Skeletal muscle tissue (tissue), 4 donors: ENCODE measurements around the gene SGO2. TPM values are rescaled to one million over a fixed set of nuclear protein-coding genes. Genes with fewer than 3 reads are reported as not detected.
A peak's percentile ranks its signal among the peaks of the same experiment; 100 is the strongest.

Experiments
- H3K27ac ChIP-seq: one replicate; pipeline ENCODE4 v1.7.0; 2013; ENCODE audit warnings: mild to moderate bottlenecking, low read depth, low read length, inconsistent platforms
- H3K27me3 ChIP-seq, 3 donors: one replicate each; pipeline ENCODE4 v1.7.0; 2013; ENCODE audit warnings: low read length in 3 of 3; ENCODE audit not compliant: control insufficient read depth in 3 of 3, insufficient read depth in 3 of 3
- H3K36me3 ChIP-seq, 3 donors: one replicate each; pipeline ENCODE4 v1.7.0; 2013; ENCODE audit warnings: low read length in 3 of 3; ENCODE audit not compliant: control insufficient read depth in 3 of 3, insufficient read depth in 3 of 3
- H3K4me1 ChIP-seq, 3 donors: one replicate each; pipeline ENCODE4 v1.7.0; 2013; ENCODE audit warnings: low read length in 3 of 3, mild to moderate bottlenecking in 3 of 3; ENCODE audit not compliant: control insufficient read depth in 3 of 3, insufficient read depth in 3 of 3
- H3K4me3 ChIP-seq, 3 donors: one replicate each; pipeline ENCODE4 v1.7.0; 2013; ENCODE audit warnings: low read length in 3 of 3
- H3K9ac ChIP-seq, 3 donors: one replicate each; pipeline ENCODE4 v1.7.0; 2013; ENCODE audit warnings: low read length in 3 of 3, mild to moderate bottlenecking in 3 of 3, moderate library complexity in 2 of 3, low read depth in 1 of 3
- H3K9me3 ChIP-seq, 3 donors: one replicate each; pipeline ENCODE4 v1.7.0; 2013; ENCODE audit warnings: low read length in 3 of 3; ENCODE audit not compliant: control insufficient read depth in 3 of 3
- total RNA-seq: library from RNA; depleted of rRNA; stranded (reverse); fragments of >200 nt; gene quantifications from one replicate; pipeline ENCODE4 v1.2.3, GENCODE V29; 2014
- donor health status: Osteomylitis.

SGO2 gene
- total RNA-seq, 1 donor from 2014 or later: 1.0 TPM

DNA sequence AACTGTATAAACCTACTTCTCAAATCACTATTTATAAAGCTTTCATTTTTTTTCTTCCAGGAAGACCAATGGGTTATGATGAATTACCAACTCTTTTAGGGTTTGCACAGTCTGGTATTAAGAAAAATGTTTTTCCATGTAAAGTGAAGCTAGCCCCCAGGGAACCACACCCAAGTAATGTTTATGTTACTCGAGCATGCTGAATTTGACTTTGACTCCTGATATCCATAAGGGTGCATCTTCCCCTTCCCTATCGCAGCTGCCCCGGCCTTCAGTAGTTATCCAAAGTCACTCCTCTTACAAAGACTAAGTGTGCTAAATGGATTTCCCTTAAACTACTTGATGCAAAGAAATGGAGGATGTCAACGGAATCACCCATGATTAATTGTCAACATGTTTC, 37.8 kb upstream of the SGO2 start:
- no peak overlapping the region for H3K27ac ChIP-seq
- no peaks in the 10 kb centered on the region for H3K27me3 ChIP-seq
- H3K4me1 ChIP-seq: no peaks in the 10 kb centered on the region
- H3K4me3 ChIP-seq: no peak overlapping the region
- no peaks in the 10 kb centered on the region for H3K9me3 ChIP-seq
- H3K9ac ChIP-seq: no peak overlapping the region
- peaks cover 8 to 26% (median 22%) of the 10 kb centered on the region in 3 donors for H3K36me3 ChIP-seq

DNA sequence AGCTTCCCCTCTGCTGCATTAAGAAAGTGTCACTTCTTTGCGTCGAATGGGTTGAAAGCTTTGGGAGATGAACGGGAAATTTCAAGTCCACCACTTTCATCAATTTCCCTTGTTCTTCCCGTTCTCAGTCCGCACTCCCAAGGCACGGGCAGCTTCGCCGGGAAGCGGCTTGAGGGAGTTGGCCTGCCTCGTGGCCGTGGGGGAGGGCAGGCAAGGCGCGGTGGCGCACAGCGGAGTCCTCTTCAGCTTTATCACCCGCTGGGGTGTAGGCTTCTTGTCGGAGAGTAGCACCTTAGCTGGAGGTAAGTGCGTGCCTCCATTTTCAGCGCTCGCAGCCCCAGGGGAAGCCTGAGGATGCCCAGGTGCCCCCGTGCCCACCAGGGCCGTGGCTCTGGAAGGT, 36.0 kb upstream of the SGO2 start:
- Histone ChIP-seq H3K27me3 (no peaks in the 10 kb centered on the region), H3K36me3 (peaks cover 11 to 32% (median 29%) of the 10 kb centered on the region in 3 donors), H3K9ac (no peak overlapping the region), H3K4me1 (no peaks in the 10 kb centered on the region), H3K4me3 (no peak overlapping the region), H3K9me3 (no peaks in the 10 kb centered on the region), H3K27ac (no peak overlapping the region)

DNA sequence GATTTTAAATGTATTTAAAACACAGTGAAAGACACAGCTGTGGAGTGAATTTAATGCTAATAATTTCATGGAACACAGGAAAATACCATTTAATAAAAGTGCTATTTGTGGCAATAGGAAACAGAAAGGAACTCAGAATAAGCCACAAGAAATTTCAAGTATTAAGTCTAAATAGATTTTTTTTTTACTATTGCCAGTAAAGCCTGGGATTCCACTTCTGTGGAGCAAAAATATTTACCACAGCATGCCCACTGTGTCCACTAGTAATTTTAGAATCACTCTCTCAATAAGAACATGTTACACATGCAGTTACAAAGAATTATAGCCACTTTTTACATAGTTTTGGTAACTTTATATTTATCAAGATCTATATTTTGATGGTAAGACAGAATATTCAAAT, 33.4 kb upstream of the SGO2 start:
- no peaks in the 10 kb centered on the region for H3K9me3 ChIP-seq
- no peak overlapping the region for H3K9ac ChIP-seq
- H3K4me3 ChIP-seq: no peak overlapping the region
- H3K27me3 ChIP-seq: no peaks in the 10 kb centered on the region
- peaks cover 15 to 40% (median 35%) of the 10 kb centered on the region in 3 donors for H3K36me3 ChIP-seq
- no peak overlapping the region for H3K27ac ChIP-seq
- H3K4me1 ChIP-seq: no peaks in the 10 kb centered on the region

DNA sequence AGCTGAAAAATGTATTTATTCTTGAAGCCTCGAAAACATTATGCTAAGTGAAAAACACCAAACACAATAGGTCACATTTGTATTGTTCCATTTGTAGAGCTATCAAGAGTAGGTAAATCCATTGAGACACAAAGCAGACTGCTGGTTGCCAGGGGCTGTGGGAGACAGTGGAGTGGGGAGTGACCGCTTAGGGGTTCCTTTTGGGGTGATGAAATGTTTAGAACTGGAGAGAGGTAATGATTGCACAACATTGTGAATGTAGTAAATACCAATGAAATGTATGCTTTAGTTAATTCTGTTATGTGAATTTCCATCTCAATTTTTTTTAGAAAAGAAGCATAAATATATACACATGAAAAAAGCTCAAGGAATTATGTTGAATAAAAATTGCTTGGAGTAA, 32.0 kb upstream of the SGO2 start:
- H3K27ac ChIP-seq: no peak overlapping the region
- no peaks in the 10 kb centered on the region for H3K27me3 ChIP-seq
- no peak overlapping the region for H3K9ac ChIP-seq
- H3K9me3 ChIP-seq: no peaks in the 10 kb centered on the region
- H3K36me3 ChIP-seq: peaks cover 18 to 41% (median 40%) of the 10 kb centered on the region in 3 donors
- H3K4me3 ChIP-seq: no peak overlapping the region
- no peaks in the 10 kb centered on the region for H3K4me1 ChIP-seq

DNA sequence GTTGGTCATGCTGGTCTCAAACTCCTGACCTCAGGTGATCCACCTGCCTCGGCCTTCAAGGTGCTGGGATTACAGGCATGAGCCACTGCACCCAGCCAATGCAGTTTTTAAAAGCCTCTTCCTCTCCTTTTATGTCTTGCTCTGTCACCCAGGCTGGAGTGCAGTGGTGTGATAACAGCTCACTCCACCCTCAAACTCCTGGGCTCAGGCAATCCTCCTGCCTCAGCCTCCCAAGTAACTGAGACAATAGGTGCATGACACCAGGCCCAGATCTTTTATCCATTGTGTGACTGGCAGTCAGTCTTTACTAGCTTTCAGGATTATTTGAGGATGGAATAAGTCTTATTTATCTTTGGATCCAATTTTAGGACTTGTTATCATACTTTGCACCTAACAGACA, 29.3 kb upstream of the SGO2 start:
- Histone ChIP-seq H3K9ac (no peak overlapping the region), H3K4me1 (no peaks in the 10 kb centered on the region), H3K36me3 (peaks cover 10 to 27% (median 26%) of the 10 kb centered on the region in 3 donors), H3K9me3 (no peaks in the 10 kb centered on the region), H3K27me3 (no peaks in the 10 kb centered on the region), H3K27ac (no peak overlapping the region), H3K4me3 (no peak overlapping the region)

DNA sequence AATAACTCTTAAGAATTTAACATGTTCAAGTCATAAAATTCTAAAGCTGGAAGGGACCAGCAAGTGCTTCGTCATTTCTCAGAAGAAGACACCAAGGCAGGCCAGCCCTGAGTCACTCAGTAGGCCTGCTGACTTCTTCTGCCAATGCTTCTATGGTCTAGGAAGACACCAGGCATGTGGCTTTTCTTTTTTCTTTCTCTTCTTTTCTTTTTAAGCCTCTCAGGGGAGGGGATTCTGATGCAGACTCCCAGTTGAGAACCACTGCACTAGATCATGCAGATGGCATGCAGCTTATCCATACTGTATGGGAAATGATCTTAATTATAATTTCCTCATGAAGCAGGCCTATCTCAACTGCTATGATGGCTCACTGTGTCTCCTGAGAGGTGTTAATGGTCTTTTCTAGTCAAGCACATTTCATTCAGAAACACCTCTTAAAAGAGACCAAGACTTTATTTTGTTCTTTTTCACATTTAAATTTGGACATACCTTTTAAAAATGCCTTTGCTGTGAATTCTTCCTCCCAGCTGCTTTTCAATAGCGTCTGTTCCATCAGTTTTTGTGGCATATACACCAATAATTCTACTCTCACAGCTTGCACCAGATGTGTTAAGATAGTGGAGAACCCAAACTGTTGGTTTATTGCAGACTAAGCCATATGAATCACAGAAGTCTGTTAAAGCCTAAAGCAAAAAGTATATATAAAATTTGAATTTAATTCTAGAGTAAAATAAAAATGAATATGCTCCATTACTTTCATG, 27.4 kb upstream of the SGO2 start:
- H3K9ac ChIP-seq: no peak overlapping the region

DNA sequence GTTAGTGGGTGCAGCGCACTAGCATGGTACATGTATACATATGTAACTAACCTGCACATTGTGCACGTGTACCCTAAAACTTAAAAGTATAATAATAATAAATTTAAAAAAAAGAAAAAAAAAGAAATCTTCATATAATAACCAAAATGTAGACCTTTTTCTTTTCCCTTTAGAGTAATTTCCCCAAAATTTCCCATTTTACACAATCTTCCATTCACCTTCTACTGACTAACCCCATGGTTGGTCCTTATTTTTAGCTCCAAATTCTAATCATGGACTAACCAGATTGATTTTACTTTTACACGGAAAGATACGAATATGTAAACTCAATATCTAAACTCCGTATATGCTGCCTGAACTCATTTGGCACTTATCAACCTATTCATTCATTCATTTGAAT, 23.8 kb upstream of the SGO2 start:
- Histone ChIP-seq H3K9me3 (no peaks in the 10 kb centered on the region), H3K9ac (no peak overlapping the region), H3K4me1 (no peaks in the 10 kb centered on the region), H3K27me3 (no peaks in the 10 kb centered on the region), H3K4me3 (no peak overlapping the region), H3K36me3 (peaks cover 5 to 22% (median 10%) of the 10 kb centered on the region in 3 donors), H3K27ac (no peak overlapping the region)

More for the DNA sequence above, 27.4 kb upstream of the SGO2 start:
- no peaks in the 10 kb centered on the region for H3K27me3 ChIP-seq
- H3K36me3 ChIP-seq: peaks cover 7 to 19% (median 17%) of the 10 kb centered on the region in 3 donors
- H3K4me3 ChIP-seq: no peak overlapping the region
- no peaks in the 10 kb centered on the region for H3K9me3 ChIP-seq
- H3K27ac ChIP-seq: no peak overlapping the region
- no peaks in the 10 kb centered on the region for H3K4me1 ChIP-seq

DNA sequence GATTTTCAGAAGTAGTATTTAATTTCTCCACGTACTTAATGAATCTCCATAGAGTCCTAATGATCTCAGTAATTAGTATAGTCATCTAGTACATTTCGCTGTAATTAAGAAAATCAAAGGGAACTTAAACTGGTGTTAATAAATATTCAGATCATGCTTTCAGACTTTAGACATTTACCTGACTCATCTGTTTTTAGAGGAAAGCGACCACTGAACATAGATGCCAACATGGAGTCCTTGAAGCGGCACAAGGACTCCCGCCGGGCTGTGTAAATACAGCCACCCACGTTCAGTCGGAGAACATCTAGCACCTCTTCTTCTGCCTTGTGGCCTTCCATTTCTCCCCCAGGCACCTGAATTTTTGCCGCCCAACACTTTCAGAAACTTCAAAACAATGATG, 19.3 kb upstream of the SGO2 start:
- Histone ChIP-seq H3K9ac (no peak overlapping the region), H3K4me3 (no peak overlapping the region), H3K4me1 (peaks cover 10 to 16% (median 11%) of the 10 kb centered on the region in 3 donors), H3K27me3 (no peaks in the 10 kb centered on the region), H3K9me3 (no peaks in the 10 kb centered on the region), H3K36me3 (peaks cover 3 to 14% (median 10%) of the 10 kb centered on the region in 3 donors), H3K27ac (no peak overlapping the region)

DNA sequence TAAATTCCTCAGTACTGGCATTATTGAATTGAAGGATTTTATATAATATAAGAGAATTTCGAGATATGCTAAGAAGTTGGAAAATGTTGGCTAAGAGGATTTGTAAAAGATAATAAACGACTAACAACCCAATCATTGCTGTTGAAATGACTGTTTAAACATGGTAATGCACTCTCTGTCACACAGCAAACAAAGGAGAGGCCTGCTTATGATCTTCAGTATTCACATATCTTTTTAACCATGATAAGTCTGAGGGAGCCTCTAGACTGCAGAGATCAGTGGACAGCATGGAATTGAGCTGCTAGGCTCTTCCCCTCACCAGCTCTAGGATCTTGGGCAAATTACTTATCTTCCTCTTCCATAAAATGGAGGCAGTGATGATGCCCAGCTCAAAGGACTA, 18.8 kb upstream of the SGO2 start:
- Histone ChIP-seq H3K4me3 (no peak overlapping the region), H3K36me3 (peaks cover 3 to 14% (median 10%) of the 10 kb centered on the region in 3 donors), H3K9ac (no peak overlapping the region), H3K27ac (no peak overlapping the region), H3K27me3 (no peaks in the 10 kb centered on the region), H3K9me3 (no peaks in the 10 kb centered on the region), H3K4me1 (peaks cover 10 to 16% (median 11%) of the 10 kb centered on the region in 3 donors)

DNA sequence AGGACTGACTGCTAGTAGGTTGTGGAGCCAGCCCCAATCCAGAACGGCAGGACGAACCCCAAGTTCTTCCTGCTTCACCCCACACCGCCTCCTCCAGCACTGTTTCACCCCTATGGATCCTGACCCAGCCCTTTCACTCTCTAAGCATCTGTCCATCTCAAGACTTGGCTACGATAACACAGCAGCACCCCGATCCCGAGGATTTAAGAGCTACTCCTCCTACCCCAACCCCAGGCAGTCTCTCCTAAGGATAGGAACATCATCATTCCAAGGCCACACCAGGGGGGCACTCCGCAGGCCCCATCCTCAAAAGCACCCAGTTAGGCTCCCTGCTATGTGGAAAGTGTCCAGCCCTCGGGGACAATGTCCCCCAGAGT, 16.8 kb upstream of the SGO2 start:
- peak overlapping the region; percentile 63 for H3K27ac ChIP-seq
- H3K9ac ChIP-seq: peak overlapping the region; percentile 84 to 88 (median 85)
- H3K9me3 ChIP-seq: no peaks in the 10 kb centered on the region
- peaks cover 0 to 2% (median 0%) of the 10 kb centered on the region in 3 donors for H3K27me3 ChIP-seq
- peaks cover 10 to 16% (median 11%) of the 10 kb centered on the region in 3 donors for H3K4me1 ChIP-seq
- H3K4me3 ChIP-seq: peak overlapping the region; percentile 70 to 89 (median 88)
- H3K36me3 ChIP-seq: peaks cover 3 to 7% (median 7%) of the 10 kb centered on the region in 3 donors
